ENCODE measurements around the gene ZNF292.

ZNF292 gene

DNA sequence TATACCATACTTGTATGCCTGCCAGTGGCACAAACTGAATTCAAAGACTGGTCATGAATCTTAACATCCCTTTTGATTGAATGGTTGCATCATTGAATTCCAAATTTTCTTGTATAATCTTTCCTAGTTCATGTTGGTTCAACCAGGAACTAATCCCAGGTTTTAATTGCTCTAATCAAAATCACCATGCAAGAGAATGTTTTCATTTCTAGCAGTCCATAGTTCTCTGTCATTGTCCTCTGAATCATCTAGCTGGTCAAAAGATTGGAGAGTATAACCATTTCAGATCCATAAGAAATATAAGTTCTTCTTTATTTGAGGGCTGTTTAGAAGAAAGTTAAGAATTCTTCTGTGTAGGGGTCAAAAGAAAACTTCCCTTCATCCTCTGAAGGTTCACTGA, 57.2 kb downstream of the ZNF292 start:
- no peaks in the 10 kb centered on the region for H3K4me1 ChIP-seq (ENCODE audit: insufficient read depth, low read length)
- no peak for ATAC-seq (ENCODE audit: insufficient read depth, low read depth)

GRCh38 chr6:87213364-87213763, 58.0 kb downstream of the ZNF292 start:
- no peak overlapping the region for H2AFZ ChIP-seq (ENCODE audit: low read depth, low read length)
- DNase-seq = no peak
- TF ChIP-seq, protein P1, sequence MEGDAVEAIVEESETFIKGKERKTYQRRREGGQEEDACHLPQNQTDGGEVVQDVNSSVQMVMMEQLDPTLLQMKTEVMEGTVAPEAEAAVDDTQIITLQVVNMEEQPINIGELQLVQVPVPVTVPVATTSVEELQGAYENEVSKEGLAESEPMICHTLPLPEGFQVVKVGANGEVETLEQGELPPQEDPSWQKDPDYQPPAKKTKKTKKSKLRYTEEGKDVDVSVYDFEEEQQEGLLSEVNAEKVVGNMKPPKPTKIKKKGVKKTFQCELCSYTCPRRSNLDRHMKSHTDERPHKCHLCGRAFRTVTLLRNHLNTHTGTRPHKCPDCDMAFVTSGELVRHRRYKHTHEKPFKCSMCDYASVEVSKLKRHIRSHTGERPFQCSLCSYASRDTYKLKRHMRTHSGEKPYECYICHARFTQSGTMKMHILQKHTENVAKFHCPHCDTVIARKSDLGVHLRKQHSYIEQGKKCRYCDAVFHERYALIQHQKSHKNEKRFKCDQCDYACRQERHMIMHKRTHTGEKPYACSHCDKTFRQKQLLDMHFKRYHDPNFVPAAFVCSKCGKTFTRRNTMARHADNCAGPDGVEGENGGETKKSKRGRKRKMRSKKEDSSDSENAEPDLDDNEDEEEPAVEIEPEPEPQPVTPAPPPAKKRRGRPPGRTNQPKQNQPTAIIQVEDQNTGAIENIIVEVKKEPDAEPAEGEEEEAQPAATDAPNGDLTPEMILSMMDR (IDR thresholded peaks at IDR 0.05; ENCODE audit: borderline replicate concordance, extremely low read depth, low read length, poor library complexity, severe bottlenecking) = no peak
- no peak for TF ChIP-seq EZH2 (IDR thresholded peaks at IDR 0.05; ENCODE audit: borderline replicate concordance, low read depth, low read length, severe bottlenecking)
- no peaks in the 10 kb centered on the region for H3K4me1 ChIP-seq (ENCODE audit: insufficient read depth, low read length)
- no peaks in the 10 kb centered on the region for H3K9me3 ChIP-seq (ENCODE audit: insufficient read depth, low read length, severe bottlenecking)
- peaks cover 80% of the 10 kb centered on the region for H3K79me2 ChIP-seq (ENCODE audit: insufficient read depth, low read length)
- no peak overlapping the region for H3K4me3 ChIP-seq (ENCODE audit: low read depth in 1 of 2, low read length in 2 of 2)
- H3K27me3 ChIP-seq (ENCODE audit: insufficient read depth, low read length, poor library complexity) = no peaks in the 10 kb centered on the region
- no peak for ATAC-seq (ENCODE audit: insufficient read depth, low read depth)
- no peak overlapping the region for H3K9ac ChIP-seq (ENCODE audit: low read depth, low read length)
- peaks cover 70% of the 10 kb centered on the region for H4K20me1 ChIP-seq (ENCODE audit: insufficient read depth, low read length)
- H3K4me2 ChIP-seq (ENCODE audit: insufficient read depth, low read length) = no peak overlapping the region
- peaks cover 55% of the 10 kb centered on the region for H3K36me3 ChIP-seq (ENCODE audit: insufficient read depth, low read length)
- no peak overlapping the region for H3K27ac ChIP-seq (ENCODE audit: low read length)

More for the DNA sequence above, 57.2 kb downstream of the ZNF292 start:
- H2AFZ ChIP-seq (ENCODE audit: low read depth, low read length) = no peak overlapping the region
- no peaks in the 10 kb centered on the region for H3K27me3 ChIP-seq (ENCODE audit: insufficient read depth, low read length, poor library complexity)
- peaks cover 76% of the 10 kb centered on the region for H4K20me1 ChIP-seq (ENCODE audit: insufficient read depth, low read length)
- no peak overlapping the region for H3K9ac ChIP-seq (ENCODE audit: low read depth, low read length)
- H3K27ac ChIP-seq (ENCODE audit: low read length) = no peak overlapping the region
- peaks cover 49% of the 10 kb centered on the region for H3K36me3 ChIP-seq (ENCODE audit: insufficient read depth, low read length)
- peaks cover 88% of the 10 kb centered on the region for H3K79me2 ChIP-seq (ENCODE audit: insufficient read depth, low read length)
- no peaks in the 10 kb centered on the region for H3K9me3 ChIP-seq (ENCODE audit: insufficient read depth, low read length, severe bottlenecking)
- no peak overlapping the region for H3K4me2 ChIP-seq (ENCODE audit: insufficient read depth, low read length)
- no peak overlapping the region for H3K4me3 ChIP-seq (ENCODE audit: low read depth in 1 of 2, low read length in 2 of 2)
- TF ChIP-seq, protein P1 (IDR thresholded peaks at IDR 0.05; ENCODE audit: borderline replicate concordance, extremely low read depth, low read length, poor library complexity, severe bottlenecking) = no peak
- TF ChIP-seq EZH2 (IDR thresholded peaks at IDR 0.05; ENCODE audit: borderline replicate concordance, low read depth, low read length, severe bottlenecking) = no peak
- DNase-seq = no peak

- H3K4me1 ChIP-seq (ENCODE audit: insufficient read depth, low read length) = no peaks in the 10 kb centered on the region
- H3K9ac ChIP-seq (ENCODE audit: low read depth, low read length) = no peak overlapping the region
- no peaks in the 10 kb centered on the region for H3K9me3 ChIP-seq (ENCODE audit: insufficient read depth, low read length, severe bottlenecking)
- no peak overlapping the region for H3K4me3 ChIP-seq (ENCODE audit: low read depth in 1 of 2, low read length in 2 of 2)
- H3K27me3 ChIP-seq (ENCODE audit: insufficient read depth, low read length, poor library complexity) = no peaks in the 10 kb centered on the region
- H2AFZ ChIP-seq (ENCODE audit: low read depth, low read length) = no peak overlapping the region
- H4K20me1 ChIP-seq (ENCODE audit: insufficient read depth, low read length) = peaks cover 55% of the 10 kb centered on the region
- DNase-seq (no peak), ATAC-seq (ENCODE audit: insufficient read depth, low read depth) (no peak)
- TF ChIP-seq, protein P1 (IDR thresholded peaks at IDR 0.05; ENCODE audit: borderline replicate concordance, extremely low read depth, low read length, poor library complexity, severe bottlenecking) = no peak
- no peak for TF ChIP-seq EZH2 (IDR thresholded peaks at IDR 0.05; ENCODE audit: borderline replicate concordance, low read depth, low read length, severe bottlenecking)
- H3K27ac ChIP-seq (ENCODE audit: low read length) = no peak overlapping the region
- H3K36me3 ChIP-seq (ENCODE audit: insufficient read depth, low read length) = peaks cover 57% of the 10 kb centered on the region
- H3K79me2 ChIP-seq (ENCODE audit: insufficient read depth, low read length) = peaks cover 68% of the 10 kb centered on the region
- H3K4me2 ChIP-seq (ENCODE audit: insufficient read depth, low read length) = no peak overlapping the region
Measured at GRCh38 chr6:87214831-87215230, 59.5 kb downstream of the ZNF292 start.

- no peak for ATAC-seq (ENCODE audit: insufficient read depth, low read depth)
- peaks cover 22% of the 10 kb centered on the region for H3K79me2 ChIP-seq (ENCODE audit: insufficient read depth, low read length)
- H3K4me3 ChIP-seq (ENCODE audit: low read depth in 1 of 2, low read length in 2 of 2) = no peak overlapping the region
- DNase-seq = no peak
- no peak overlapping the region for H3K4me2 ChIP-seq (ENCODE audit: insufficient read depth, low read length)
- no peaks in the 10 kb centered on the region for H3K27me3 ChIP-seq (ENCODE audit: insufficient read depth, low read length, poor library complexity)
- no peak overlapping the region for H3K9ac ChIP-seq (ENCODE audit: low read depth, low read length)
- H3K36me3 ChIP-seq (ENCODE audit: insufficient read depth, low read length) = peaks cover 91% of the 10 kb centered on the region
- H2AFZ ChIP-seq (ENCODE audit: low read depth, low read length) = no peak overlapping the region
- H4K20me1 ChIP-seq (ENCODE audit: insufficient read depth, low read length) = peaks cover 7% of the 10 kb centered on the region
- no peak for TF ChIP-seq EZH2 (IDR thresholded peaks at IDR 0.05; ENCODE audit: borderline replicate concordance, low read depth, low read length, severe bottlenecking)
- TF ChIP-seq, protein P1 (IDR thresholded peaks at IDR 0.05; ENCODE audit: borderline replicate concordance, extremely low read depth, low read length, poor library complexity, severe bottlenecking) = no peak
- no peaks in the 10 kb centered on the region for H3K4me1 ChIP-seq (ENCODE audit: insufficient read depth, low read length)
- no peaks in the 10 kb centered on the region for H3K9me3 ChIP-seq (ENCODE audit: insufficient read depth, low read length, severe bottlenecking)
- H3K27ac ChIP-seq (ENCODE audit: low read length) = no peak overlapping the region
Measured at GRCh38 chr6:87220997-87221396, 65.6 kb downstream of the ZNF292 start.
